Brain microvascular endothelial cell (primary cell): ENCODE data around the gene CCP110.

ENCODE experiments used
- DNase-seq: peaks from one replicate; pipeline ENCODE4 v3.0.0-alpha.2; 2020
- H3K27ac ChIP-seq: fragments of 250-450 bp; sonication (Bioruptor Pico); 2 replicates; pipeline ENCODE4 v1.5.1; 2020; ENCODE audit warnings: mild to moderate bottlenecking, moderate library complexity
- H3K27me3 ChIP-seq: fragments of 250-450 bp; sonication (Bioruptor Pico); replicated peaks from 2 replicates; pipeline ENCODE4 v1.5.1; 2020; ENCODE audit warnings: mild to moderate bottlenecking
- H3K36me3 ChIP-seq: fragments of 250-450 bp; sonication (Bioruptor Pico); replicated peaks from 2 replicates; pipeline ENCODE4 v1.5.1; 2020; ENCODE audit warnings: mild to moderate bottlenecking
- H3K4me3 ChIP-seq: 2 replicates; pipeline ENCODE4 v1.5.1; 2011; ENCODE audit warnings: low read depth, mild to moderate bottlenecking, control low read depth, low read length, moderate library complexity
- CTCF ChIP-seq: IDR thresholded peaks from 2 replicates; pipeline ENCODE4 v1.5.1; 2011; ENCODE audit warnings: low read depth, mild to moderate bottlenecking, moderate library complexity, low read length, control low read depth, inconsistent platforms; ENCODE audit errors: missing control alignments
- in situ Hi-C: cut with HindIII; loops from 2 replicates; pipeline ENCODE4 v1.10.0; 2017; ENCODE audit warnings: low sequenced_read_pairs, low pct_ligation_motif_present

The CCP110 gene

DNA sequence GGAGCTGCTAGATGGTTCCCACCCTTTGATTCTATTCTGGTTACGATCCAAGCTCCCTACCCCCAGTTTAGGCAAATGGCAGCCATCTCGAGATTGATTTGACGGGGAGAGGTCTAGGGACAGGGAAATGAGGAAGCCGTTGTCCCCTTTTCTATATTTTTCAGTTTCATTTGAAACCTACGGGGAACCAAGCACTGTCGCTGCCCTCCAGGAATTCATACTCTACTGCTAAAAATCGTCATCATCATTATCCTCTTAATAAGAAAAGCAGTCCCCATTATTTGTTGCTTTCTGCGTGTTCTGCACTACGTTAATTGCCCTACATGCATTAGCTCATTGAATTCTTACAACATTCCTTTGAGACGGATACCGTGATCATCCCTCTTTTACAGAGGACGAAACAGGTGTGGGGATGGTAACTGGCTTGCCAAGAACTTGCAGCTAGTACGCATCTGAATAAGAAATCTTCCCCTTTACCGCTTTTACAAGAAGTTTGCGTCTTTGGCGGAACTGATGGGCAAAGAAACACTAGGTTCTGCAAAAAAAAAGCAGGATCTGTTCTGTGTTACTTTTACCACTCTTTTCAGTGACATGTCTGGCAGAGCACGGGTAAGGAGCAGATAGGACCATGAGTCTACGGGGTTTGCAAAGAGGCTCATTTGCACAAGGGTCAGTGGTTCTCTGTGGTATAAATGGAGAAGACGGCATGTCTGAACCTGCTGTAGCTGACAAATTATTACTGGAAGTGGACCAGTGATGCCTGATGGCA is 1.1 kb downstream of the CCP110 start:
- Histone ChIP-seq H3K27ac (no peak overlapping the region), H3K36me3 (peaks cover 2% of the 10 kb centered on the region), H3K4me3 (peak overlapping the region; percentile 97), H3K27me3 (no peaks in the 10 kb centered on the region)
- in situ Hi-C loops, result no loop called here
- no peak for DNase-seq
- TF ChIP-seq CTCF, result no peak

DNA sequence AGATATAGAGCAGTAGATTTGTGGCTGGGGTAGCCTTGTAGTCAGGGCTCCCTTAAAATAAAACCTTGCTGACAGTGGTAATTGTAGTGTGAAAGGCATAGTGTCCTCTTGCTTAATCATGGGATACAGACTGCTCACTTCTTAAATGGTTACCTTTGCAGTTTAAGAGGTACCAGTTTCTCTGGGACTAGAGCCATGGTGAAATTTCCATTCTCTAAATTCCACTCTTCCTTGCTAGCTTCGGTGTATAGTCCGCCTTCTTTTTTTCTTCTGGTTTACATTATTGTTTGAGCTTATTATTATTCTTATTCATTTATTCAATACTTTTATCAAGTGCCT is 1.6 kb downstream of the CCP110 start:
- Histone ChIP-seq H3K27me3 (no peaks in the 10 kb centered on the region), H3K4me3 (peak overlapping the region; percentile 97), H3K36me3 (peaks cover 2% of the 10 kb centered on the region), H3K27ac (no peak overlapping the region)
- no peak for DNase-seq
- TF ChIP-seq CTCF, result no peak
- in situ Hi-C loops, result no loop called here

- TF ChIP-seq CTCF, result no peak
- no peak overlapping the region for H3K27ac ChIP-seq
- in situ Hi-C loops, result no loop called here
- peaks cover 2% of the 10 kb centered on the region for H3K36me3 ChIP-seq
- H3K27me3 ChIP-seq, result no peaks in the 10 kb centered on the region
- no peak for DNase-seq
- no peak overlapping the region for H3K4me3 ChIP-seq
Measured at GRCh38 chr16:19527161-19527560, 3.4 kb downstream of the CCP110 start.

- no peak for TF ChIP-seq CTCF
- Histone ChIP-seq H3K27ac (no peak overlapping the region), H3K4me3 (no peak overlapping the region), H3K36me3 (peaks cover 2% of the 10 kb centered on the region), H3K27me3 (no peaks in the 10 kb centered on the region)
- no peak for DNase-seq
- in situ Hi-C loops, result no loop called here
Measured at GRCh38 chr16:19528666-19529065, 4.9 kb downstream of the CCP110 start.

DNA sequence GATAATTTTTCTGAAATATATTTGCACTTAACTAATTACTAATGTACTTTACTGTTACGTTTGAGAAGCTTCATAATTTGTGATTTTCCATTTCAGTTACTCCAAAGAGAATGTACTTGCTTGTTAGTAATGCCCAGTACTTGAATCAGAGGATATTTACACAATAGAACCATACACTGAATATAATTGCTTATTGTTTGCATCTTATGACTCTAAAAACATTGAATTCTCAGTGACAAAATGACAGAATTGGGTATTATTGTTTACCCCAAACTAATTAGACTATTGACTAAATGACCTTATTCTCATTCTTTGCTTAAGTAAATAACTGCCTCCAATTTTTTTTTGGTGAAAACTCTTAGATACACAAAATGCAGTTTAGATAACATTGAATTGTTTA is 8.9 kb downstream of the CCP110 start:
- Histone ChIP-seq H3K27ac (no peak overlapping the region), H3K36me3 (peaks cover 6% of the 10 kb centered on the region), H3K4me3 (no peak overlapping the region), H3K27me3 (no peaks in the 10 kb centered on the region)
- TF ChIP-seq CTCF, result no peak
- in situ Hi-C loops, result no loop called here
- DNase-seq, result no peak
